ENCODE measurements around the gene FCHO1. TPM values are rescaled to one million over a fixed set of nuclear protein-coding genes. Genes with fewer than 3 reads are reported as not detected.

The FCHO1 gene
- total RNA-seq, 1 donor from 2014 or later, result 7.4 TPM

- intact Hi-C loops (cut with DNase I), result no loop called here
- DNase-seq, result no peak
- no peaks in the 10 kb centered on the region for H3K9me3 ChIP-seq
- H3K27me3 ChIP-seq, result no peaks in the 10 kb centered on the region
- no peak for TF ChIP-seq CTCF (IDR thresholded peaks at IDR 0.05)
- H3K36me3 ChIP-seq, result peaks cover 81% of the 10 kb centered on the region
- peaks cover 16% of the 10 kb centered on the region for H3K4me1 ChIP-seq
- ATAC-seq, result no peak
- no peak overlapping the region for H3K27ac ChIP-seq
- no peak overlapping the region for H3K4me3 ChIP-seq
These were observed 25.0 kb upstream of the FCHO1 start for GRCh38 chr19:17726136-17726741.

GRCh38 chr19:17726964-17727773, 24.1 kb upstream of the FCHO1 start:
- H3K36me3 ChIP-seq, result peaks cover 90% of the 10 kb centered on the region
- ATAC-seq (peak; percentile 13), DNase-seq (no peak)
- H3K4me3 ChIP-seq, result no peak overlapping the region
- H3K27ac ChIP-seq, result no peak overlapping the region
- H3K27me3 ChIP-seq, result no peaks in the 10 kb centered on the region
- H3K9me3 ChIP-seq, result no peaks in the 10 kb centered on the region
- H3K4me1 ChIP-seq, result peaks cover 7% of the 10 kb centered on the region
- intact Hi-C loops (cut with DNase I), result no loop called here
- no peak for TF ChIP-seq CTCF (IDR thresholded peaks at IDR 0.05)

GRCh38 chr19:17727843-17728242, 23.4 kb upstream of the FCHO1 start:
- DNase-seq (no peak), ATAC-seq (no peak)
- Histone ChIP-seq H3K4me1 (peaks cover under 1% of the 10 kb centered on the region), H3K27me3 (no peaks in the 10 kb centered on the region), H3K27ac (no peak overlapping the region), H3K36me3 (peaks cover 95% of the 10 kb centered on the region), H3K4me3 (no peak overlapping the region), H3K9me3 (no peaks in the 10 kb centered on the region)
- intact Hi-C loops (cut with DNase I), result no loop called here
- no peak for TF ChIP-seq CTCF (IDR thresholded peaks at IDR 0.05)

GRCh38 chr19:17733127-17733526, 18.1 kb upstream of the FCHO1 start:
- Histone ChIP-seq H3K4me3 (no peak overlapping the region), H3K4me1 (no peaks in the 10 kb centered on the region), H3K27ac (no peak overlapping the region), H3K36me3 (peaks cover 82% of the 10 kb centered on the region), H3K9me3 (no peaks in the 10 kb centered on the region), H3K27me3 (no peaks in the 10 kb centered on the region)
- DNase-seq, result no peak
- peak; percentile 20 for ATAC-seq
- no peak for TF ChIP-seq CTCF (IDR thresholded peaks at IDR 0.05)
- intact Hi-C loops (cut with DNase I), result no loop called here

GRCh38 chr19:17734146-17734545, 17.1 kb upstream of the FCHO1 start:
- no peaks in the 10 kb centered on the region for H3K9me3 ChIP-seq
- H3K27me3 ChIP-seq, result no peaks in the 10 kb centered on the region
- intact Hi-C loops (cut with DNase I), result no loop called here
- peaks cover 74% of the 10 kb centered on the region for H3K36me3 ChIP-seq
- no peak overlapping the region for H3K4me3 ChIP-seq
- DNase-seq (no peak), ATAC-seq (no peak)
- H3K27ac ChIP-seq, result no peak overlapping the region
- TF ChIP-seq CTCF (IDR thresholded peaks at IDR 0.05), result no peak
- peaks cover 2% of the 10 kb centered on the region for H3K4me1 ChIP-seq

Measured in upper lobe of right lung (tissue), 1 donor.